ACHN (cell line): ENCODE measurements around the gene RABEP1.
A peak's percentile ranks its signal among the peaks of the same experiment; 100 is the strongest.
"Not testable (repeated sequence)": the region's sequence is repeated elsewhere in the genome, so short reads cannot be mapped to it uniquely, and the experiment has no call there.

Experiments used
- DNase-seq: peaks from one replicate; pipeline ENCODE4 v3.0.0-alpha.2; 2015
- in situ Hi-C: cut with HindIII; loops from 2 replicates; pipeline ENCODE4 v1.10.0; 2017; ENCODE audit warnings: low sequenced_read_pairs, low pct_ligation_motif_present, low pct_unique_long_range_greater_than_20kb

RABEP1 gene

GRCh38 chr17:5399767-5400166, 117.7 kb downstream of the RABEP1 start:
- in situ Hi-C loops: no loop called here

DNA sequence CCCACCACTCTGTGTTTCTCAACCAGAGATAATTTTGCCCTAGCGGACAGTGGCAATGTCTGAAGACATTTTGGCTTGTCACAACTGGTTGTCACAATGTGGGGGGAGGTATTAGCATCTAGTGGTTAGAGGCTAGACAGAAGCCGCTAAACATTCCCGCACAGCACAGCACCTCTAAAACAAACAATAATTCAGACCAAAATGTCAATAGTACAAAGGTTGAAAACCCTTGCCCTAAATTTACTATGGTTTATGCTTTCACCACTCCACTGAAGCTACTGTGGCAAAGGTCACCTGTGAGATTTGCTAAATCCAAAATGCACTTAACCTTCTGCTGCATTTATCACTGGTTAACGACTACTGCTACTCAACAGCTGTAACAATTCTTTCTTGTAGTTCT, 123.3 kb downstream of the RABEP1 start:
- DNase-seq: no peak
- in situ Hi-C loops: no loop called here

More at GRCh38 chr17:5399767-5400166, 117.7 kb downstream of the RABEP1 start:
- DNase-seq: no peak

GRCh38 chr17:5408186-5408585, 126.1 kb downstream of the RABEP1 start:
- no peak for DNase-seq
- in situ Hi-C loops: no loop called here

GRCh38 chr17:5410594-5411272, 128.6 kb downstream of the RABEP1 start:
- in situ Hi-C loops: no loop called here
- no peak for DNase-seq

GRCh38 chr17:5413682-5414081, 131.6 kb downstream of the RABEP1 start:
- peak; percentile 86 for DNase-seq
- in situ Hi-C loops: no loop called here

DNA sequence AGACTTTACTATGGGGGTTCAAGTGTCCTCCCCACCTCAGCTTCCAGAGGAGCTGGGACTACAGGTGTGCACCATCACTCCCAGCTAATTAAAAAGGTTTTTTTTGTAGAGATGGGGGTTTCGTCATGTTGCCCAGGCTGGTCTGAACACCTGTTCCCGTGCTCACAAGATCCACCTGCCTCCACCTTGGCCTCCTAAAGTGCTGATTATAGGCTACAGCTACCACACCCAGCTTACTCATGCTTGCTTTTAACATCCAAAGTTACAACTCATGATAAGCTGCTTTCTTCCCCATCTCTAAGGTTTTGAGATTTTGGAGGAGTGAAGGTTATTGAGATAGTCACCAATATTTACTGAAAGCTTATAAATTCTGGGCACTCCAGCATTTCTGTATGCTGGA, 134.8 kb downstream of the RABEP1 start:
- in situ Hi-C loops: no loop called here
- DNase-seq: no peak

- DNase-seq: peak; percentile 73
- in situ Hi-C loops: no loop called here
Measured at GRCh38 chr17:5418858-5419355, 136.8 kb downstream of the RABEP1 start.

DNA sequence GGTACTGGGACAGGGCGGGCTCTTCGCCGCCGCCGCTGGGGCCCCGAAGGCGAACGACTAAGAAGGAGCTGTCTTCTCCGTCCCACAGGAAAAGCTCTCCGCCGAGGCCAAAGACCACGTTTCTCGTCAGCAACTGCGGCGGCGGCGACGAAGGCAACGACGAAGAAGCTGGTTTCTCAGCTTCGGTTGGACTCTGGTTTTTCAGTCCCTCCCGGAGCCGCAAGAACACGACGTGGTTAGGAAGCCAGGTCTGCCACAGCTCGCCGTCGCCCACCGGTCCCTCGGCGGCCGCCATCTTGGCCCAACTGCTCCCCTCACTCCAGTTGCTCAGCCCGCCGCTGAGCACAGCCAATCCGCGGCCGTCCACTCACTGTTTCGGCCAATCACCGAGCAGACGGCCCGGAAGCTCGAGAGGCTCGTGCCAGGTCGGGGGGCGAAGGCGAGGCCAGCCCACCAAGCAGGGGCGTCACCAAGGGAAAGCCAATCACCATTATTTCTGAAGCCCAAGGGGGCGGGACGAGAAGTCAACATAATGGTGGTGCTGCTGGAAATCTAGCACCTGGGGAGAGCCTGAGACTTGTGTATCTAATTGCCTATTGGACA, 137.4 kb downstream of the RABEP1 start, which contains the start of gene NUP88:
NUP88 (minus strand) TSS at position 307 of the 603 bp plus-strand sequence; CDS start at position 295, 12 bp downstream.
- in situ Hi-C loops: no loop called here
- DNase-seq: peak; percentile 99

DNA sequence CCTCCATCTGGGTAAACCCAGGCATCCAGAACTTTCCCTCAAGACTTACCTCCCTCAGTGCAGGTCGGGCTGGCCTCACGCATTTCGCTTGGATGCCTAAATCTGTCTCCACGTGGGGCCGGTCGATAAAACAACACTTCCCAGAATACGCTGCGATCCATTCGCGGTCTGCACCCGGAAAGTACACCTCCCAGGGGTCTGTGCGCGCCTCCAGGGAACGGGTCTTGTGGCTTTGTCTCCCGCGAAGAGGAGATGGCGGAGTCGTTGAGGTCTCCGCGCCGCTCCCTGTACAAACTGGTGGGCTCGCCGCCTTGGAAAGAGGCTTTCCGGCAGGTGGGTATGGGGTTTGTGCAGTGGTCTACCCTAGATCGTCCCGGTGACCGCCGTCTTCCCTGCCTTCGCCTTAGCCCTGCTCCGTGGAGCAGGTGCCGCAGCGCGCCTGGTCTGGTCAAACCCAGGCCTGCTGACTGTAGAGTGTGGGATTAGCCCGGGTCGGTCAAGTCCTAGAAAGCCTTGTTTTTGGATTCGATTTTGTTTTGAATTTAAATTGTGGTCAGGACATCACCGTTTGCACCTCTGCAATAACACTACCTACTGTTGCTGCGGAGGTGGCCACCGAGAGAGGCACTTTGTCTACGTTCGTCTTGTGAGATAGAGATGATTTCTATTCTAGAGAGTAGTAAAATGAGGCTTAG, 138.0 kb downstream of the RABEP1 start, which contains the start of gene RPAIN:
RPAIN (plus strand) TSS at position 224 of the 695 bp plus-strand sequence; CDS start at position 253, 29 bp downstream.
- peak; percentile 90 for DNase-seq
- in situ Hi-C loops: no loop called here

DNA sequence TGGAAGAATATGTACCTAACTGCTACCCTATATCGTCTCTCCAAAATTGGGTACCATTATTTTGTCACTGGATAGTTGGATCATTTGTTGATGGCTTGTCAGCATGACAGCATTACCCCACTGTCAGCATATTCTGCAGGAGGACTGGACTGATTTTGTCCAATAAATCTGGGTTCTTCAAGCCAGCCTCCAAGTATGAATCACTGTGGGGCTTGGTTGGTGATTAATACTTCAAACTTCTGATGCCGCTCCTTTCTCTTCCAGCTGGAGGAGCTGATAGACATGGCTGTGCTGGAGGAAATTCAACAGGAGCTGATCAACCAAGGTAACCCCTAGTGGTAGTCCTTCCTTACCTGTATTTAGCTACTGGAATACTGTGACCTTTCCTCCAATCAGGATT, 140.4 kb downstream of the RABEP1 start:
- peak; percentile 86 for DNase-seq
- in situ Hi-C loops: no loop called here

DNA sequence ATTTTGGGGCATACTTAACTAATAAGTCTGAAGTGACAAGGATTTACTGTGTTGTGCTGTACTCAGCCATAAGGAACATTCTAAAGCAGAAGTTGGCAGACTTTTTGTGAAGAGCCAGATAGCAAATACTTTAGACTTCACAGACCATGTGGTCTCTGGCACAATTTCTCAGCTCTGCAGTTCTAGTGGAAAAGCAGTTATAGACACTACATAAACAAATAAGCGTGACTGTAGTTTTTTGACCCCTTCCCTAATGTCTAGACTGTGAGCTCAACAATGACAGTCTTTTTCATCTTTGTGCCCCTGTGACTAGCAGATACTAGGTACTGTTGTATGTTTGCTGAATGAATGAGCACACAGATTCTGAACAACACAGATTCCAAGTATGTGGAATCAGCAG, 142.8 kb downstream of the RABEP1 start:
- no peak for DNase-seq
- in situ Hi-C loops: no loop called here

DNA sequence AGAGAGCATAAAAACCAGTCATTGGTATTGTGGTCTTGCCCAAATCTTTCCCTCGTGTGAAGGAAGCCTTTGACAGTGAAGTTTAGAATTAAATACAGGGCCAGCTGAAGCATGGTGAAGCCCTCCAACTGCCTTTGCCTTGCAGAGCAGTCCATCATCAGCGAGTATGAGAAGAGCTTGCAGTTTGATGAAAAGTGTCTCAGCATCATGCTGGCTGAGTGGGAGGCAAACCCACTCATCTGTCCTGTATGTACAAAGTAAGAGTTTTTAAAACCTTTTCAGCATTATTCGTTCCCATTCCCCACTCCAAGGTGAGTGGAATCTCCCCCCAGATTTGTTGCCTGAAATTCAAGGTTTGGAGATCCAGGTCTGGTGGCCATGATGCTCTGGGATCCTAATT, 143.7 kb downstream of the RABEP1 start:
- DNase-seq: no peak
- in situ Hi-C loops: no loop called here

DNA sequence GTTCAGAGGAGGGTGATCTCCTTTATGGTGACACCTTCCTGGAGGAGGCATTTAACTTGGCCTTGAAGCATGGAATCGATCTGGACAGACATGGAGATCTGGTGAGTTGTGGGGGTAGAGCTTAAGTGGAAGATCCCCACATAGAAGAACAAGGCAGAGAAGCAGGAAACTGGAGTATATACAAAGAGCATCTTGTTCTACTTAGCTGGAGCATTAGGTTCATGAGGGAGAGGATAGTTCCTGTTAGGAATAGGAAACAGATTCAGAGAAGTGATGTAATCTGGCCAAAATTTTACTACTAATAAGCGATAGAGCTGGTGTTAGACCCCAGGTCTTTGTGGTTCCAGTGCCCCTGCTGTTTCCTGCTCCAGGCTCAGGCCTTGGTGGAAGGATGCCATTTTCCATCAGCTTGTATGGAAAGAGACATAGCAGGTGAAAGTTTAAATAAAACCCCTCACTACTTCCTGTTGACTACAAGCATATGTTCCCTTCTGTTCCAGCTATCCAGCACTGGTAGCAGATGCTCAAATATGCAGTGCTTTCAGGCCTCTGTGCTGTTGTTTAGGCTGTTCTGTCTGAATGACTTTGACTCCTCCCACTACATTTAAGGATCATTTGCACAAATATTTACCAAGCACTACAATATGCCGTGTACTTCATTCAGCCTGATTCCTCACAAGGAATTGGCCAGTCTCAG, 147.3 kb downstream of the RABEP1 start:
- no peak for DNase-seq
- in situ Hi-C loops: no loop called here

DNA sequence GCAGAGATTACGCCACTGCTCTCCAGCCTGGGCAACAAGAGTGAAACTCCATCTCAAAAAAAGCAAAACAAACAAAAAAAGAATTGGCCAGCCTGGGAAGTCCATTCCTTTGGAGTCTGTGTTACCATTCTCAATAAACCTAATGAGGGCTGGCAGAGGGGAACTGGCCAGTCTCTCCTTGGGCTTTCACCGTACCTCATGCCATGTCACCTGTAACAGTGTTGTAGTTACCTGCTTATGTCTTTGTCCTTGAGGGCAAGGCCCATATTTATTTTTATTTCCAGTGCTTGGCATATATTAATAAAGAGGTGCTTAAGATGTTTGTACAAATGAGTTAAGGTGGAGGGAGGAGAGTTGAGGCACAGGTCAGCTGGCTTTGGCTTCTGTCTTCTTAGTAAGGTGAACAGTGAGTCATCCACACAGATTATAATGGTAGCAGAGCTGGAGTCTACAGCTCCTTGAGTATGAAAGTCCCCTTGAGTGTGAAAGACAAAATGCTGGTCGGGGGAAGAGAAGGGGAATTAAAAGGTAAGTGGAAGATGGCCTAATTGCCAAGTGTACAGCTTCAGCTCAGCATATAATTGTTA, 148.4 kb downstream of the RABEP1 start:
- in situ Hi-C loops: no loop called here
- no peak for DNase-seq

- in situ Hi-C loops, DNase-seq: not testable (repeated sequence)
Measured at GRCh38 chr17:5431234-5431633, 149.2 kb downstream of the RABEP1 start.

DNA sequence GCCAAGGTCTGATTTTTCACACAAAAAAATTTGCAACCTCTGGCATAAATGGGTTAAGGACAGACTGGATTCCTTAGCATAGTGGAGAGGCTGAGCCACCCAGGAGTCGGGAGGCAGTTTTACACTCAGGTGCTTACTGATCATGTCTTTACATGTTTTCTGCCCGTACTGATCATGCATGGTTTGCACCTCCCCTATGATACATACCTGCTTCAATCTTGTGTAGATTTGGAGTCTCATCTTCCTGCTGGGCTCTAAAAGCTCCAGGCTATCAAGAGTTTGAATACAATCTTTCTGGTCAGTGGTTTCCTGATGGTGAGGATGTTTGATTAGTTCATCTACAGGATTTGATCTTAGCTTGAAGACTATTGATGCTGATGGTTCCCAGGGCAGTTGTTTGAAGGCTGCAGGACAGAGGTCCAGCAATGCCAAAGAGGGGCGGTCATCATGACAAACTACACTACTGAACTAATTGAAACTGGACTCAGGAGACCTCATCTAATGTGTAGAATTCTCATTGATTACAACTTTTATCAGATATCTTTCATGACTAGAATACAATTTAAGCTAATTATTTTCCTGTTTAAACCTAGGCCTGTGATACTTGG, 150.0 kb downstream of the RABEP1 start:
- no peak for DNase-seq
- in situ Hi-C loops: no loop called here

- in situ Hi-C loops: no loop called here
- no peak for DNase-seq
Measured at GRCh38 chr17:5434984-5435383, 152.9 kb downstream of the RABEP1 start.
